A673 (cell line): ENCODE results near the gene CLGN. TPM values are rescaled to one million over a fixed set of nuclear protein-coding genes. Genes with fewer than 3 reads are reported as not detected.

ENCODE experiments used
- BruUV-seq: library from RNA; stranded (reverse); fragments of 400-500 nt; replicated peaks from 2 replicates; lab custom pipeline; 2021; lab: Mats Ljungman, UMichigan
- CTCF ChIA-PET: fragments of 300-600 bp; sonication (Branson Sonifier 250); formaldehyde crosslinking; loops from one replicate; lab custom pipeline; 2022; ENCODE audit warnings: antibody characterized with exemption; lab: Charles Lee
- POLR2A ChIA-PET: fragments of 300-600 bp; sonication (Branson Sonifier 250); formaldehyde crosslinking; loops from one replicate; lab custom pipeline; 2022; ENCODE audit warnings: antibody characterized with exemption; ENCODE audit not compliant: low non-redundant PET; lab: Charles Lee
- DNase-seq: peaks from one replicate; pipeline ENCODE4 v3.0.0-alpha.2; 2015; ENCODE audit warnings: low spot score
- H3K27ac ChIP-seq: fragments of 200-600 bp; sonication (generic); 2 replicates; pipeline ENCODE4 v1.5.1; 2016; ENCODE audit warnings: mixed run types, low read depth, mild to moderate bottlenecking, mixed read lengths, antibody characterized with exemption, low read length; ENCODE audit not compliant: poor library complexity, severe bottlenecking
- H3K27me3 ChIP-seq: fragments of 200-600 bp; sonication (generic); replicated peaks from 2 replicates; pipeline ENCODE4 v1.6.1; 2017; ENCODE audit warnings: mixed run types, low read depth, mild to moderate bottlenecking, mixed read lengths, antibody characterized with exemption, low read length; ENCODE audit not compliant: insufficient read depth, poor library complexity
- H3K36me3 ChIP-seq: fragments of 200-600 bp; sonication (generic); 2 replicates; pipeline ENCODE4 v1.6.1; 2016; ENCODE audit warnings: mixed run types, mild to moderate bottlenecking, mixed read lengths, antibody characterized with exemption, low read length; ENCODE audit not compliant: insufficient read depth, poor library complexity, severe bottlenecking
- H3K4me1 ChIP-seq: fragments of 200-600 bp; sonication (generic); 2 replicates; pipeline ENCODE4 v1.6.1; 2017; ENCODE audit warnings: mixed run types, mild to moderate bottlenecking, mixed read lengths, antibody characterized with exemption, low read length; ENCODE audit not compliant: insufficient read depth, poor library complexity, severe bottlenecking
- H3K4me3 ChIP-seq: fragments of 200-600 bp; sonication (generic); 2 replicates; pipeline ENCODE4 v1.5.1; 2016; ENCODE audit warnings: low read depth, mixed run types, mild to moderate bottlenecking, mixed read lengths, low read length; ENCODE audit not compliant: poor library complexity, severe bottlenecking
- H3K9me3 ChIP-seq: fragments of 200-600 bp; sonication (generic); 2 replicates; pipeline ENCODE4 v1.6.1; 2016; ENCODE audit warnings: mixed run types, low read depth, mild to moderate bottlenecking, mixed read lengths, antibody characterized with exemption, low read length; ENCODE audit not compliant: poor library complexity, severe bottlenecking
- EZH2 ChIP-seq: fragments of 200-600 bp; sonication (generic); IDR thresholded peaks from 2 replicates; pipeline ENCODE4 v1.6.1; 2017; ENCODE audit warnings: borderline replicate concordance, low read depth, mild to moderate bottlenecking, mixed read lengths, antibody characterized with exemption, low read length; ENCODE audit not compliant: poor library complexity, severe bottlenecking
- intact Hi-C: fragments of 100-400 bp; cut with micrococcal nuclease; formaldehyde crosslinking; loops from one replicate; pipeline ENCODE4 v1.10.0; 2022; ENCODE audit not compliant: unreplicated experiment
- total RNA-seq: library from RNA; stranded (reverse); gene quantifications from 2 replicates; pipeline ENCODE4 v1.2.3, GENCODE V29; 2021
- TF ChIP-seq, protein P1 (sequence below): fragments of 300-800, 200-600 bp; sonication (generic); conservative IDR thresholded peaks from 2 replicates; pipeline ENCODE4 v1.5.1; 2017; ENCODE audit warnings: low read depth, mild to moderate bottlenecking, antibody characterized with exemption, low read length, moderate library complexity, mixed read lengths

CLGN gene
- total RNA-seq, 1 experiment from 2014 or later = 7.3 TPM

DNA sequence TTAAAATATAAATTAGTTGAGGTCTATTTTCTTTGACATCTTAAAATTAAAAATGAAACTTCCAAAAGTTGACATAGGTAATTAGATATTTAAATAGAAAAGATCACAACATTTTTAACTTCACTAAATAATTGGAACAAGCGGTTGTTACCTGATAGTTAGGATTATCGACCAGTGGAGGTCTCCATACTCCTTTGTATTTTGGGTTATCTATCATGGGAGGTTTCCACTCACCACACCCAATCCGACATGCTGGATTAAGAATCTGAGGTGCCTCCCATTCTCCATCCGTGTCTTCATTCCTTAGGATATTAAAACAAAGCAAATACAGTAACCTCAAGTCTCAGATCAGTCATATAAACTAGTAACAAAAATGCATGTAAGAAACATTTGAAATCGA is 31.8 kb downstream of the CLGN start:
- Histone ChIP-seq H3K4me1 (no peaks in the 10 kb centered on the region), H3K9me3 (no peaks in the 10 kb centered on the region), H3K36me3 (no peaks in the 10 kb centered on the region), H3K27me3 (no peaks in the 10 kb centered on the region), H3K27ac (no peak overlapping the region), H3K4me3 (no peak overlapping the region)
- ChIA-PET POLR2A (no interaction called here), CTCF (no interaction called here)
- intact Hi-C loops = no loop called here
- peak; percentile 5 for DNase-seq
- TF ChIP-seq, protein P1, sequence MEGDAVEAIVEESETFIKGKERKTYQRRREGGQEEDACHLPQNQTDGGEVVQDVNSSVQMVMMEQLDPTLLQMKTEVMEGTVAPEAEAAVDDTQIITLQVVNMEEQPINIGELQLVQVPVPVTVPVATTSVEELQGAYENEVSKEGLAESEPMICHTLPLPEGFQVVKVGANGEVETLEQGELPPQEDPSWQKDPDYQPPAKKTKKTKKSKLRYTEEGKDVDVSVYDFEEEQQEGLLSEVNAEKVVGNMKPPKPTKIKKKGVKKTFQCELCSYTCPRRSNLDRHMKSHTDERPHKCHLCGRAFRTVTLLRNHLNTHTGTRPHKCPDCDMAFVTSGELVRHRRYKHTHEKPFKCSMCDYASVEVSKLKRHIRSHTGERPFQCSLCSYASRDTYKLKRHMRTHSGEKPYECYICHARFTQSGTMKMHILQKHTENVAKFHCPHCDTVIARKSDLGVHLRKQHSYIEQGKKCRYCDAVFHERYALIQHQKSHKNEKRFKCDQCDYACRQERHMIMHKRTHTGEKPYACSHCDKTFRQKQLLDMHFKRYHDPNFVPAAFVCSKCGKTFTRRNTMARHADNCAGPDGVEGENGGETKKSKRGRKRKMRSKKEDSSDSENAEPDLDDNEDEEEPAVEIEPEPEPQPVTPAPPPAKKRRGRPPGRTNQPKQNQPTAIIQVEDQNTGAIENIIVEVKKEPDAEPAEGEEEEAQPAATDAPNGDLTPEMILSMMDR = no peak
- no peak for TF ChIP-seq EZH2
- no TSS peak for BruUV-seq

DNA sequence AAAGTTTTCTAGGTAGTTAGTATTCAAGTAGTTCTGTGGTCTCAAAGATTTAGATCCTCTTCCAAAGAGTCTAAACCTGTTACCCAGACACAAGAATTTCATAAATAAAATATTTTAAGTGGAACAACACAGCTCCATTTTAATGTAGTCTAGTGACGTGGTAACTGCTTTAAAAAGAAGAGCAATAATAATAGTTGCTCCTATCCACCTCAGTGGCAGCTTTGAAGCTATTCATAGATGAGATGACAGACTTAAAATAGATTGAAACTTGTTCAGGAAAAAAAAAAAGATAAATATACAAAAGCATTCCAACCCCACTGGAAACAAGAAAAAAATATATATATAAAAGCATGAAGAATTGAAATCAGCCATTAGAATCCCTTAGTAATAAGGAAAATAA is 39.4 kb downstream of the CLGN start:
- intact Hi-C loops = no loop called here
- POLR2A ChIA-PET = no interaction called here
- no TSS peak for BruUV-seq

DNA sequence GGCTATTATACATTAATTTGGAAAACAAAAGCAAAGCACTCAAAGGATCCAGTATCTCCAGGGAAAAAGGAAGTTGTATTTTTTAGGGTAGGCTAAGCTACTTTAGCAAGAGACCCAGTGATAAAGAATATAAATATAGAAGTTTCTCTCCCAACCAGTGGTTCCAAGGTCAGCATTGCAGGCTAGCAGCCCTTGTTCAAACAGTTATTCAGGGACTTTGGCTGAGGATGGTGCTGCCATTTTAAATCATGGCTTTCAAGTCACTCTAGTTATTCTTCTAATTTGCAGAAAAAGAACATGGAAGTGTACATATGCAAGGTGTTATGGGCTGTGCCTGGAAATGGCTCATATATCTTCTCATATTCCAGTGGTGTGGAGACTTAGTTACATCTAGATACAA is 44.7 kb downstream of the CLGN start:
- CTCF ChIA-PET = no interaction called here
- POLR2A ChIA-PET = no interaction called here
- intact Hi-C loops = no loop called here
- BruUV-seq = no TSS peak
- Histone ChIP-seq H3K36me3 (peaks cover 4% of the 10 kb centered on the region), H3K27me3 (no peaks in the 10 kb centered on the region), H3K27ac (no peak overlapping the region), H3K9me3 (no peaks in the 10 kb centered on the region), H3K4me1 (no peaks in the 10 kb centered on the region), H3K4me3 (no peak overlapping the region)
- no peak for DNase-seq
- TF ChIP-seq, protein P1 = no peak
- TF ChIP-seq EZH2 = no peak

More for the DNA sequence above, 39.4 kb downstream of the CLGN start:
- TF ChIP-seq EZH2 = no peak
- TF ChIP-seq, protein P1 = no peak
- CTCF ChIA-PET = no interaction called here
- Histone ChIP-seq H3K4me1 (no peaks in the 10 kb centered on the region), H3K27me3 (no peaks in the 10 kb centered on the region), H3K4me3 (no peak overlapping the region), H3K9me3 (no peaks in the 10 kb centered on the region), H3K36me3 (no peaks in the 10 kb centered on the region), H3K27ac (no peak overlapping the region)
- DNase-seq = no peak
